ENCODE results near the gene TLE3.
A peak's percentile ranks its signal among the peaks of the same experiment; 100 is the strongest.

The TLE3 gene

DNA sequence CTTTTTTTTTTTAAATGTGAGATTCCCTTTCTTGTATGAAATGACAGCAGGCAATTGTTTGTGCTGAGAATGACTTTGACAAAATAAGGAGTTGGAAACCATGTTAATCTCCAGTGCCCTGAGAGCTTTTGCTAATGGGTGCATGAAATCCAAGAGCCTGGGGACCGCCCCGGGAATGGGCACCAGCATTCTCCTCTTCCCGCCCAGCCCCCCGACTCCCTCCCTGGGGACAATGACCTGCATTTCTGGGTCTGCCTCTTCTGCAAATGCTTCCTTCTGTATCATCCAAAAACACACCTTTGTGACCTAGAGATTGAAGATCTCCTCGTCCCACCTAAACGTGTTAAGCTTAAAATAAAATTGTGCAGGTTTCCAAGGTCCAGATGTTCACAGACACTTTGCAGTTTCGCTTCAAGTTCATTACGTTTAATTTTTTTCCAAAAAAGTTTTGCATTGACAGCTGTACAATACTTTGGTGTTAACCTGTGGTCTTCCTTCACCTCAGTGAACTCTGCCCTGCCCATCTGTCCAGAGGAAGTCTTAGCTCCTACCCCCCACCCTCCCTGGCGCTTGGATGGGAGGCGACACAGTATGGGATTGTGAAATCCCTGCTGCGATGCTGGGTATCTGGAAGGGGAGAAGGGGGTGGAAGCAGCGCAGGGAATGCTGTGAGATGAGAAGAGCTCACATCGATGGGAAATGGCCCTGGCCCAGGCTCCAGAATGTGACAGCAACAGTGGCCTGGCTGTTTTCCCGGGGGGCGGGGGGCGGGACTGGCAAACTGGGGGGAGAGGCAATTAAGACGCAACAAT lies 50.1 kb downstream of the TLE3 start:
- DNase-seq: peak; percentile 39

DNA sequence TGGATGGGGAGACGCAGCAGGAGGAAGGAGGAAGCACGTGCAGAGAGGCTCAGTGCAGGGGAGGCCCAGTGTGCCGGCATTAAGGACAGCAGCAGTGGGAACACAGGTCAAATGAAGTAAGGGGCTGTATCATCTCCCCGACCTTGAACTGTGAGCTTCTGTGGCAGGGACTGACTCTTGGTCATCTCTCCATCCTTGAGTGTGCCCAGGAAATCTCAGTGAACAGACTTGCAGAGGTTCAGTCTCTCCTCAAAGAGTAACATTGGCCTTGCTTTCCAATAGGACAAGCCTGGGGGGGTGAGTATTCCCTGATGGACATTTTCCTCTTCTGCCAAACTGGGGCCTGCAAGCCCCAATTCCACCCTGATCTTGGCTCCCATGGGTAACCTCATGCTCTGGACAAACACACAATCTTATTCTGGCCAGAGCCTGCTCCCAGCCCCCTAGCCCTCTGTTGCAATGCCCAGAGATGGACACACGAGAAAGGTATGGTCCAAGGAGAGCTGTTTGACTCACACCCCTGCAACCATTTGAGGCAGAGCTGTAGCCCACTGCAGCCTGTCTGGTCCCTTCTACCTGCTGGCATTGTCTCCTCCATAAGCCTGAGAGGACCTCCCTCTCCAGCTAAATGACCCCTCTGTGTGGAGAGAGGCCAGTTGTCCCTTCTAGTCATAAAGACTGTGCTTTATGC lies 50.9 kb downstream of the TLE3 start:
- DNase-seq: peak; percentile 36

- DNase-seq: no peak
Observed at GRCh38 chr15:70045045-70045444, 52.7 kb downstream of the TLE3 start.

GRCh38 chr15:70044168-70044567 lies 53.5 kb downstream of the TLE3 start:
- DNase-seq: peak; percentile 31

DNA sequence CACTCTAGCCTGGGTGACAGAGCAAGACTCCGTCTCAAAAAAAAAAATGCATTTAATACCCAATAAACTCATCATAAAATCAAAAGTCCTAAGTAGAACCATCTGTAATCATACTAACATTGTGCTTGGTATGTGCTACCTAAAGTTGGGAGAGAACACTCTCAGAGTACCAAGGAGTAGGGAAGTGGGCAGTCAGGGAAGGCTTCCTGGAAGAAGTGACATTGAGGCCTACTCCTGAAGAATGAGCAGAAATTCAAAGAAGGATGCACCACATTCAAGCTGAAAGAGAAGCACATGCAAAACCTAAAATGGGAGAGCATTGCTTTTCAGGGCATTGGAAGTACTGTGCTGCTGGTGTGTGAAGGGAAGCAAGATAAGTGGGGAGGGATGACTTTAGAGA lies 54.1 kb downstream of the TLE3 start:
- no peak for DNase-seq

GRCh38 chr15:70042553-70043214 lies 55.0 kb downstream of the TLE3 start:
- DNase-seq: no peak

GRCh38 chr15:70039917-70040316 lies 57.8 kb downstream of the TLE3 start:
- no peak for DNase-seq

DNA sequence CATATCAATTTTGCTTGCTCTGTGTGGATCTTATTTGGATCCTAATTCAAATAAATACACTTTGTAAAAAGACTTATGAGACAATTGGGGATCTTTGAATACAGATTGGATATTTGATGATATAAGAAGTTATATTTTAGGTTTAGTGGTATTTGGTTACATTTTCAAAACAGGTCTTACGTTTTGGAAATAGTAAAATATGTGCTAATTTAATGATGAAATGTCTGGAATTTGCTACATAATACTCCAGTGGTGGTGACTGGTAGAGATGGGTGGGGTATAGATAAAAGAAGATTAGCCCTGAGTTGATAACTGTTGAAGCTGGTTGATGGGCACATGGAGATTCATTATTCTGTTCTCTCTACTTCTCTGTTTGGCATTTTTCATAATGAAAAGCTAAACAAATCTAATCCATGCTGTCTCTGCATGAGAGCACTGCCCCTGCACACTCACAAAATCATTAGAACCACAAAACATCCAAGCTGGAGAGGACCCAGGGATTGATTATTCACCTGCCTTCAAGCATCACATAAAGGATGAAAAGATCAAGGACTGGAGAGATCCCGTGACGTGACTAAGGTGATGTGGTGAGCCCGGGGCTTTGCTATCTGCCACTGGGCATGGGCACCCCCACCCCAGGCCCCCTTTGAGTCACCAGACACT lies 58.9 kb downstream of the TLE3 start:
- DNase-seq: no peak

GRCh38 chr15:70037292-70037640 lies 60.5 kb downstream of the TLE3 start:
- DNase-seq: no peak

DNA sequence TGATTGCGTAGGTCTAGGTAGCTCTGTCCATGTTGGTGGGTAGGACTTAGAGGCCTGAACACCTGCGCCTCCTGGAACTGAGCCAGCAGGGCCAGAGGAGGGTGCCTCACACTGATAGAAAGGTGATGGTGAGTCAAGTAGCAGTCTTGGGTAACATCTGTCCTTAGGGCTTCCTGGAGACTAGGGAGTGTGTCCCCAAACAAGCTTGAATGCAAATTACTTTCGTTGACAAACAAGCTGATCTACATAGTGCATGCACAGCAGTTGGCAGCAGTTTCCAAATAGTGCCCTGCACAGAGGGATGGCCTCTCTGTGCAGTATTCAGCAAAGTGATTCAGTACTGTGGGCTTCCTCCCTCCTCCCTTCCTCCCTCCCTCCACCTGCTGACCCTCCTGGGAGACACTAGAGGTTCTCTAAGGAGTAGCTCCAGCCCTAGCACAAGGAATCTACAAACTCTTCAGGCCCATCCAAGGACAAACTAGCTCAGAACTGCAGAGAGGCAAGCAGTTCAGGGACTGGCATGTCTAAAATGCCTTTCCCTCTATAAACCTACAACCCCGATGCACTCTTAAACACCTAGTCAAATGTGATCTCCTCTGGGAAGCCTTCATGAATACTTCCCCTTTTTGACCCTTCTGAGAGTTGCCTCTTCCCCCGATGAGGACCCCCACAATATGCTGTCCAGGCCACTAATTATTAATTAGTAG lies 61.0 kb downstream of the TLE3 start:
- peak; percentile 51 for DNase-seq

DNA sequence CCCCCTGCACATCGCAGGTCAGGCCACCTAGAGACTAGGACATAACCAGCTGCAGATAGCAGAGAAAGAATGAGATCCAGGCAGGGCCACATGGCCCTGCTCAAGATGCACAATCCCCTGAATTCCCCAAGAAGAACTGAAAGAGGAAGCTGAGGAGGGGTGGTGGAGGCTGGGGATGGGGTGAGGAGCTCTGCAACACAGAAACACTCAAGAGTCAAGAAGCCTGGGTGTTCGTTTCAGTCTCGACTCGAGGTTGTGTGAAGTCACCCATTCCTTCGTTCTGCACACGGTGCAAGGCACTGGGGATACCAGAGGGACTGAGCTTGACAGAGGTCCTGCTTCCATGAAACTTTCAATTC lies 62.0 kb downstream of the TLE3 start:
- peak; percentile 44 for DNase-seq

DNA sequence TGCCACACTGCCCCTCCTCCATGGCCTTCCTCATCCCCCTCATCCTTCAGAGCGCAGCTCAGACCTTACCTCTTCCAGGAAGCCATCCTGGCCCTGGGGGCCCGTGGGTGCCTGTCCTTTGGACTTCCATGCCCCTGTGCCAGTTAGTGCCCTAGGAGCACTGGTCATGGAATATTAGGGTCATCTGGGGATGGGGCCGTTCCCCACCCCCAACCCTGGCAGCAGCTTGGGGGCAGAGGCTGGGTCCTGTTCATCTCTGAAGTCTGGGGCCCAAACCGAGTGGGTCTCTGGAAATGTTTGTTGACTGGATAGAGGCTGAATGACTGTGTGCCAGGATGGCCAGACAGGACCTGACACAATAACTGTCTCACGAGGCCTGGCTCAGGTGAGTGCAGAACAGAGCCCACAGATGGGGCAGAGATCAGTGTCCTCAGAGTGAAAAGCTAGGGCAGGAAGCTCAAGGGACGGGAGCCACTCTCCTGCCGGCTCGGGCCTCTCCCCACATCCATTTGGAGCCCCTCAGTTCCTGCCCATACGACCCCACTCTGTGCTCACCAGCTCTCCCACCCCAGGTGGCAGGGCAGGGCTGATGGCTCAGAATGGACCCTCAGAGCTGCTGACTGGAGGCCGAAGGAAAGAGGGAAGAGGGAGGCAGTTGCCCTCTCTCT lies 62.5 kb downstream of the TLE3 start:
- peak; percentile 46 for DNase-seq

DNA sequence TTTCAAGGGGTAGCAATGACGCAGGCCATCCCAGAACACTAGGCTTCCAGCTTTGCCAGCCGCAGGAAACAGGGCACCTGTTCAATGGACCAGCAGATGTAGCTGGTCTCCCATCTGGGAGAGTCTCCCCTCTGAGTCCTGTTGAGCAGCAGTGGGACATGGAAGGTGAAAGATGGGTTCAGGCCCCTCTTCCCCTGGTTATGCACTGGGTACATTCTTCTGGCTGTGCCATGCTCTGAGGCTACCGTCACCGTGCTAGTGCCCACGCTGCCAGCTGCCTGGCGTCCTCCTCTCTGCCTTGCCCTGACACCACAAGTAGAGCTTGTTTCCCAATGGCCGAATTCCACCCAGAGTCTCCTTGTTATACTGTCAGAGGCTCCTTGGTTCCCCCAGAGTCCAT lies 63.1 kb downstream of the TLE3 start:
- DNase-seq: peak; percentile 54

GRCh38 chr15:70034141-70034540 lies 63.6 kb downstream of the TLE3 start:
- no peak for DNase-seq

- DNase-seq: peak; percentile 54
Observed at GRCh38 chr15:70033529-70034140, 64.1 kb downstream of the TLE3 start.

GRCh38 chr15:70033109-70033508 lies 64.6 kb downstream of the TLE3 start:
- DNase-seq: peak; percentile 30

GRCh38 chr15:70032509-70032908 lies 65.2 kb downstream of the TLE3 start:
- peak; percentile 37 for DNase-seq

GRCh38 chr15:70031713-70032112 lies 66.0 kb downstream of the TLE3 start:
- no peak for DNase-seq

GRCh38 chr15:70031261-70031660 lies 66.5 kb downstream of the TLE3 start:
- DNase-seq: peak; percentile 30

DNA sequence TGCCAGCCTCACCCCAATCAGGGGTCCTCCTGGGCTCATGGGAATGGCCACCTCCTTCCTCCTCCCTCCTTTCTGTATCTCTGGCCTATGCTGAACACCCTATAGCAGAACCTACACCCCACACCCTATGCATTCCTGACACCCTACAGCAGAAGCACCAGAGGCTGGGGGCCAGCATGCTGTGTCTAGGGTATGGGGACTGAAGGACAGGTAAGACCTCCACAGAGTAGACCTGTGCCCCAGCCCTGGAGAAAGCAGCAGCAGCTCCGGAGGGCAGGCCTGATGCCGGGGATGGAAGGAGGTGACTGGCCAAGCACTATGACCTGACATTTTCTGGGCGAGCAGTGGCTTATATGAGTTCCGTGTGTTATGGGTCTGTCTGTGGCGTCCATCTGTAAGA lies 66.9 kb downstream of the TLE3 start:
- peak; percentile 59 for DNase-seq

GRCh38 chr15:70029297-70029701 lies 68.4 kb downstream of the TLE3 start:
- peak; percentile 43 for DNase-seq

DNA sequence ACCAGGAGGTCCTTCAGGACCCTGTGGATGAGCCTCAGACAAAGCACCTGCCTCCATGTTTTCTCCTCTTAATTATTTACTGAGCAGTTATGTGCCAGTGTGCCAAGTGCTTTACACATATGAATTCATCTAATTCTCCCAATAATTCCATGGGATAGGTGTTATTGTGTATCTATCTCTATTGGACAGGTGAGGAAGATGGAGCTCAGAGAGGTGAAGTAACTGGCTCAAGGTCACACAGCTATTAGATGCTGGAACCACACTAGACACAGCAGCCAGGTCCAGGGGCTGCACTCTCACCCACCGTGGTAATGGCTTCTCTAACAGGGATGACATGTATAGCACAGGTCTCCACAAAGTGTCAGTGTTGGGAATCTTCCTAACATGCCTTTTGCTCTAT lies 70.2 kb downstream of the TLE3 start:
- DNase-seq: no peak

All from activated effector memory CD4-positive, alpha-beta T cell treated with anti-CD3 and anti-CD28 coated beads, Interleukin-2, amount 50 U/mL, for 16 hours (primary cell).